ENCODE measurements around the gene ZFPL1. TPM values are rescaled to one million over a fixed set of nuclear protein-coding genes. Genes with fewer than 3 reads are reported as not detected.
"Not testable (repeated sequence)": the region's sequence is repeated elsewhere in the genome, so short reads cannot be mapped to it uniquely, and the experiment has no call there.

ZFPL1 gene
- polyA plus RNA-seq, 1 donor, result 26.0 TPM

GRCh38 chr11:65113361-65113756, 29.3 kb downstream of the ZFPL1 start:
- no peak for DNase-seq

- DNase-seq, result no peak
Measured at GRCh38 chr11:65113839-65114238, 29.8 kb downstream of the ZFPL1 start.

GRCh38 chr11:65114538-65115171, 30.6 kb downstream of the ZFPL1 start:
- DNase-seq, result no peak

- no peak for DNase-seq
Measured at GRCh38 chr11:65115361-65116082, 31.5 kb downstream of the ZFPL1 start.

GRCh38 chr11:65116370-65117205, 32.6 kb downstream of the ZFPL1 start:
- DNase-seq, result no peak

- peak; percentile 98 for DNase-seq
Measured at GRCh38 chr11:65117206-65118096, 33.4 kb downstream of the ZFPL1 start, which contains the start of gene ZNHIT2. Gene ZNHIT2, minus strand, starts transcription at chr11:65117701. Its CDS starts 48 bp downstream, at chr11:65117653.

GRCh38 chr11:65118097-65118837, 34.2 kb downstream of the ZFPL1 start:
- no peak for DNase-seq

- not testable (repeated sequence) for DNase-seq
Measured at GRCh38 chr11:65118891-65119669, 35.1 kb downstream of the ZFPL1 start.

- no peak for DNase-seq
Measured at GRCh38 chr11:65119670-65119995, 35.6 kb downstream of the ZFPL1 start.

- DNase-seq, result no peak
Measured at GRCh38 chr11:65120831-65121230, 36.8 kb downstream of the ZFPL1 start.

- DNase-seq, result no peak
Measured at GRCh38 chr11:65121447-65121864, 37.4 kb downstream of the ZFPL1 start.

GRCh38 chr11:65121865-65122696, 38.1 kb downstream of the ZFPL1 start, which contains the start of the genes FAU and MRPL49:
Gene FAU, minus strand, starts transcription at chr11:65122134. Its CDS starts 321 bp downstream, at chr11:65121813.
Gene MRPL49, plus strand, starts transcription at chr11:65122321. Its CDS starts 26 bp downstream, at chr11:65122347.
- peak; percentile 95 for DNase-seq

- no peak for DNase-seq
Measured at GRCh38 chr11:65124480-65125196, 40.6 kb downstream of the ZFPL1 start.

GRCh38 chr11:65125197-65126056, 41.4 kb downstream of the ZFPL1 start:
- no peak for DNase-seq

GRCh38 chr11:65126624-65127274, 42.7 kb downstream of the ZFPL1 start:
- DNase-seq, result no peak

- DNase-seq, result no peak
Measured at GRCh38 chr11:65127473-65128181, 43.6 kb downstream of the ZFPL1 start.

Measured in left kidney (tissue), 2 donors.